ENCODE data around the gene CAMSAP1. TPM values are rescaled to one million over a fixed set of nuclear protein-coding genes. Genes with fewer than 3 reads are reported as not detected.
A peak's percentile ranks its signal among the peaks of the same experiment; 100 is the strongest.

Gene CAMSAP1
- total and polyA plus RNA-seq, 2 donors from 2014 or later, result 3.3 to 38.6 TPM

- no peak for FAIRE-seq
- no peak for TF ChIP-seq CTCF (IDR thresholded peaks at IDR 0.05; ENCODE audit: borderline replicate concordance, extremely low read depth, insufficient read depth)
- Histone ChIP-seq H3K9ac (ENCODE audit: low read length in 3 of 3) (no peak overlapping the region), H3K9me3 (ENCODE audit: control insufficient read depth in 2 of 3, insufficient read depth in 1 of 3, low read length in 3 of 3) (no peaks in the 10 kb centered on the region), H3K4me3 (ENCODE audit: low read length in 3 of 3) (no peak overlapping the region), H3K36me3 (ENCODE audit: control insufficient read depth in 2 of 3, insufficient read depth in 3 of 3, low read length in 3 of 3) (peaks cover 0 to 12% (median 6%) of the 10 kb centered on the region in 3 donors), H3K27me3 (ENCODE audit: control insufficient read depth, insufficient read depth, low read length) (no peaks in the 10 kb centered on the region), H3K27ac (ENCODE audit: low read depth in 2 of 2, low read length in 2 of 2) (no peak overlapping the region), H3K4me1 (ENCODE audit: control insufficient read depth in 2 of 3, insufficient read depth in 2 of 3, low read depth in 1 of 3, low read length in 3 of 3) (no peaks in the 10 kb centered on the region)
- no peak for DNase-seq
- intact Hi-C loops (cut with DNase I), result no loop called here
Measured at GRCh38 chr9:135927195-135928013, 20.1 kb upstream of the CAMSAP1 start.

- no peak overlapping the region for H3K27ac ChIP-seq (ENCODE audit: low read depth in 2 of 2, low read length in 2 of 2)
- intact Hi-C loops (cut with DNase I), result no loop called here
- H3K36me3 ChIP-seq (ENCODE audit: control insufficient read depth in 2 of 3, insufficient read depth in 3 of 3, low read length in 3 of 3), result peaks cover 0 to 11% (median 6%) of the 10 kb centered on the region in 3 donors
- FAIRE-seq, result no peak
- no peak overlapping the region for H3K4me3 ChIP-seq (ENCODE audit: low read length in 3 of 3)
- no peaks in the 10 kb centered on the region for H3K9me3 ChIP-seq (ENCODE audit: control insufficient read depth in 2 of 3, insufficient read depth in 1 of 3, low read length in 3 of 3)
- no peaks in the 10 kb centered on the region for H3K27me3 ChIP-seq (ENCODE audit: control insufficient read depth, insufficient read depth, low read length)
- no peaks in the 10 kb centered on the region for H3K4me1 ChIP-seq (ENCODE audit: control insufficient read depth in 2 of 3, insufficient read depth in 2 of 3, low read depth in 1 of 3, low read length in 3 of 3)
- H3K9ac ChIP-seq (ENCODE audit: low read length in 3 of 3), result no peak overlapping the region
- DNase-seq, result peak in 1 of 5 donors; percentile 93
- no peak for TF ChIP-seq CTCF (IDR thresholded peaks at IDR 0.05; ENCODE audit: borderline replicate concordance, extremely low read depth, insufficient read depth)
Measured at GRCh38 chr9:135926402-135927194, 19.3 kb upstream of the CAMSAP1 start.

- no peak for TF ChIP-seq CTCF (IDR thresholded peaks at IDR 0.05; ENCODE audit: borderline replicate concordance, extremely low read depth, insufficient read depth)
- intact Hi-C loops (cut with DNase I), result no loop called here
- Histone ChIP-seq H3K9me3 (ENCODE audit: control insufficient read depth in 2 of 3, insufficient read depth in 1 of 3, low read length in 3 of 3) (no peaks in the 10 kb centered on the region), H3K9ac (ENCODE audit: low read length in 3 of 3) (no peak overlapping the region), H3K27me3 (ENCODE audit: control insufficient read depth, insufficient read depth, low read length) (no peaks in the 10 kb centered on the region), H3K27ac (ENCODE audit: low read depth in 2 of 2, low read length in 2 of 2) (no peak overlapping the region), H3K4me3 (ENCODE audit: low read length in 3 of 3) (no peak overlapping the region), H3K4me1 (ENCODE audit: control insufficient read depth in 2 of 3, insufficient read depth in 2 of 3, low read depth in 1 of 3, low read length in 3 of 3) (no peaks in the 10 kb centered on the region), H3K36me3 (ENCODE audit: control insufficient read depth in 2 of 3, insufficient read depth in 3 of 3, low read length in 3 of 3) (peaks cover 0 to 1% (median 0%) of the 10 kb centered on the region in 3 donors)
- DNase-seq, result peak in 3 of 5 donors; percentile 59 to 77 (median 77)
- FAIRE-seq, result no peak
Measured at GRCh38 chr9:135925496-135926133, 18.3 kb upstream of the CAMSAP1 start.
